ENCODE measurements around the gene AFMID.
A peak's percentile ranks its signal among the peaks of the same experiment; 100 is the strongest.
"Not testable (repeated sequence)": the region's sequence is repeated elsewhere in the genome, so short reads cannot be mapped to it uniquely, and the experiment has no call there.

AFMID gene

DNA sequence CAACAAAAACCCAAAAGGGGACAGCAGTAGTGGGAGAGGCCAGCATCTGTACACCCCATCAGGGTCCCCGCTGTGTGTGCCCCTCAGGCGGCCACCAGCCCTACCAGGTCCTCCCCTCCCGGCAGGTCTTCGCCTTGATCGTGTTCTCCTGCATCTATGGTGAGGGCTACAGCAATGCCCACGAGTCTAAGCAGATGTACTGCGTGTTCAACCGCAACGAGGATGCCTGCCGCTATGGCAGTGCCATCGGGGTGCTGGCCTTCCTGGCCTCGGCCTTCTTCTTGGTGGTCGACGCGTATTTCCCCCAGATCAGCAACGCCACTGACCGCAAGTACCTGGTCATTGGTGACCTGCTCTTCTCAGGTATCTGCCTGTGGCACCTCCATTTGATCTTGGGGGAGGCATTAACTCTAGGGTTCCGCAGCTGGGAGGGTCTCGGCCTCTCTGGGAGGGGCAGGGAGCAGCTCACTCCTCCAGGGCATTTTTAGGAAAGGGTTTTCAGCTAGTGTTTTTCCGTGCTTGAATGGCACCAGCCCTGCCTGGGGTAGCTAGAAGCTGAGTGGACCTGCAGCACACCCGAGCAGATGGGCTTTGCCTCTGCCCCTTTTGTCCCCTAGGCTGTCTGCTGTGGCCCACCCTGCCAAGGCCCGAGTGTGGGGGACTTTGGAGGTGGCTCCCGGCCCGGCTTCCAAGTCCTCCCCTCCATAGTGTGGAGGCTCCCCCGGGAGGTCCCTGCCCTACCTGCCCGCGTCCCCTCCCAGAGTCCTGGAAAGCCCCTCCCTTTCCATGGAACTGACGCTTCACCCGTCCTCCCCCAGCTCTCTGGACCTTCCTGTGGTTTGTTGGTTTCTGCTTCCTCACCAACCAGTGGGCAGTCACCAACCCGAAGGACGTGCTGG lies 16.2 kb upstream of the AFMID start:
- TF ChIP-seq, protein P1, sequence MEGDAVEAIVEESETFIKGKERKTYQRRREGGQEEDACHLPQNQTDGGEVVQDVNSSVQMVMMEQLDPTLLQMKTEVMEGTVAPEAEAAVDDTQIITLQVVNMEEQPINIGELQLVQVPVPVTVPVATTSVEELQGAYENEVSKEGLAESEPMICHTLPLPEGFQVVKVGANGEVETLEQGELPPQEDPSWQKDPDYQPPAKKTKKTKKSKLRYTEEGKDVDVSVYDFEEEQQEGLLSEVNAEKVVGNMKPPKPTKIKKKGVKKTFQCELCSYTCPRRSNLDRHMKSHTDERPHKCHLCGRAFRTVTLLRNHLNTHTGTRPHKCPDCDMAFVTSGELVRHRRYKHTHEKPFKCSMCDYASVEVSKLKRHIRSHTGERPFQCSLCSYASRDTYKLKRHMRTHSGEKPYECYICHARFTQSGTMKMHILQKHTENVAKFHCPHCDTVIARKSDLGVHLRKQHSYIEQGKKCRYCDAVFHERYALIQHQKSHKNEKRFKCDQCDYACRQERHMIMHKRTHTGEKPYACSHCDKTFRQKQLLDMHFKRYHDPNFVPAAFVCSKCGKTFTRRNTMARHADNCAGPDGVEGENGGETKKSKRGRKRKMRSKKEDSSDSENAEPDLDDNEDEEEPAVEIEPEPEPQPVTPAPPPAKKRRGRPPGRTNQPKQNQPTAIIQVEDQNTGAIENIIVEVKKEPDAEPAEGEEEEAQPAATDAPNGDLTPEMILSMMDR (IDR thresholded peaks at IDR 0.05; ENCODE audit: low read depth, low read length, missing control alignments), result no peak
- H3K4me3 ChIP-seq (ENCODE audit: low read depth, low read length), result peak overlapping the region; percentile 70
- DNase-seq (ENCODE audit: low read depth), result no peak

DNA sequence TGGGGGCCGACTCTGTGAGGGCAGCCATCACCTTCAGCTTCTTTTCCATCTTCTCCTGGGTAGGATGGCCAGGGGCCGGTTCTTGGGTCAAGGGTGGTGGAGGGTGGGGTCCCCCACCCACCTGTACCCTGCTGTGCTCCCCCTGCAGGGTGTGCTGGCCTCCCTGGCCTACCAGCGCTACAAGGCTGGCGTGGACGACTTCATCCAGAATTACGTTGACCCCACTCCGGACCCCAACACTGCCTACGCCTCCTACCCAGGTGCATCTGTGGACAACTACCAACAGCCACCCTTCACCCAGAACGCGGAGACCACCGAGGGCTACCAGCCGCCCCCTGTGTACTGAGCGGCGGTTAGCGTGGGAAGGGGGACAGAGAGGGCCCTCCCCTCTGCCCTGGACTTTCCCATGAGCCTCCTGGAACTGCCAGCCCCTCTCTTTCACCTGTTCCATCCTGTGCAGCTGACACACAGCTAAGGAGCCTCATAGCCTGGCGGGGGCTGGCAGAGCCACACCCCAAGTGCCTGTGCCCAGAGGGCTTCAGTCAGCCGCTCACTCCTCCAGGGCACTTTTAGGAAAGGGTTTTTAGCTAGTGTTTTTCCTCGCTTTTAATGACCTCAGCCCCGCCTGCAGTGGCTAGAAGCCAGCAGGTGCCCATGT lies 15.4 kb upstream of the AFMID start:
- not testable (repeated sequence) for DNase-seq (ENCODE audit: low read depth)
- peak overlapping the region; percentile 70 for H3K4me3 ChIP-seq (ENCODE audit: low read depth, low read length)

DNA sequence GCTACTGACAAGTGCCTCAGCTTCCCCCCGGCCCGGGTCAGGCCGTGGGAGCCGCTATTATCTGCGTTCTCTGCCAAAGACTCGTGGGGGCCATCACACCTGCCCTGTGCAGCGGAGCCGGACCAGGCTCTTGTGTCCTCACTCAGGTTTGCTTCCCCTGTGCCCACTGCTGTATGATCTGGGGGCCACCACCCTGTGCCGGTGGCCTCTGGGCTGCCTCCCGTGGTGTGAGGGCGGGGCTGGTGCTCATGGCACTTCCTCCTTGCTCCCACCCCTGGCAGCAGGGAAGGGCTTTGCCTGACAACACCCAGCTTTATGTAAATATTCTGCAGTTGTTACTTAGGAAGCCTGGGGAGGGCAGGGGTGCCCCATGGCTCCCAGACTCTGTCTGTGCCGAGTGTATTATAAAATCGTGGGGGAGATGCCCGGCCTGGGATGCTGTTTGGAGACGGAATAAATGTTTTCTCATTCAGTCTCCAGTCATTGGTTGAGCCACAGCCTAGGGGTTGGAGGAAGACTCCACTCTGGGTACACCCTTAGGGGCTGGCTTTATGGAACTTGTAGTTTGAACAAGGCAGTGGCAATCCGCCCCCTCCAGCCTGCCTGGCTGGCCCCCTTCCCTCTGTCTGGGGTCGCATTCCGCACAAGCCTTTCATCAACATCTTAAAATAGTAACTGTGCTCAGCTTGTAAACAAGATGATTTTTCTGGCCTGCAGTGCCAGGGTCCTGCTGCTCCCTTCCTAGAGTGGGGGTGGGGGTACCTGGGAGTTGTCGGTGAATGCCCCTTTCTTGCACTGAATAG lies 14.7 kb upstream of the AFMID start:
- DNase-seq (ENCODE audit: low read depth), result no peak
- TF ChIP-seq, protein P1 (IDR thresholded peaks at IDR 0.05; ENCODE audit: low read depth, low read length, missing control alignments), result no peak
- H3K4me3 ChIP-seq (ENCODE audit: low read depth, low read length), result peak overlapping the region; percentile 70

DNA sequence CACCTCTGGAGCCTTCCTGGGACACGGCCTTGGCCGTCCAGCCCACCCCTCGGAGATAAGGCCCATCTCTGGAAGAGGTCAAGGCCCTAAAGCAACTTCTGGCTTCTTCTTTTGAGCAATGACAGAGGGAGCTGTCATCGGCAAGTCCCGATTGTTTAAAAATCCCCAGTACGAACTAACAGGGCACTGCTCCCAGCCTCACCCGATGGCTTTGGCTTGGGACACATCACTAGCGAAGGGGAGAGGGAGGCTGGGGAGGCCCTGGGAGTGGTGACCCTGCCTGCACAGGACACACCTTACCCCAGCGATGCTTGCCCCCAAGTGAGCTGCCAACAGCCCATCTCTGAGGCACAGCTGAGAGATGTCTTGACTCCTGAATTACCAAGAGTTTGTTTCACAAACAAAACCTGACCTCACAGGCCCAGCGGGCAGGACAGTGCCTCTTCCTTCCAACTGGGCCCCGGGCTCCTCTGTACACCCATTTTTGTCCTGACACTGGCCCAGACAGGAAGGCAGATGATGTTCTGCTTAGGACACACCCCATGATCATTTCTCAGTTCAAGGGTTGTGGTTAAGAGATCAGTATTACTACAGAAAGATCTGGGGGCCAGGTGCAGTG lies 14.0 kb upstream of the AFMID start:
- H3K4me3 ChIP-seq (ENCODE audit: low read depth, low read length), result peak overlapping the region; percentile 70; the same call in 1 of the 2 replicates
- peak; percentile 87 for DNase-seq (ENCODE audit: low read depth)
- TF ChIP-seq, protein P1 (IDR thresholded peaks at IDR 0.05; ENCODE audit: low read depth, low read length, missing control alignments), result no peak

DNA sequence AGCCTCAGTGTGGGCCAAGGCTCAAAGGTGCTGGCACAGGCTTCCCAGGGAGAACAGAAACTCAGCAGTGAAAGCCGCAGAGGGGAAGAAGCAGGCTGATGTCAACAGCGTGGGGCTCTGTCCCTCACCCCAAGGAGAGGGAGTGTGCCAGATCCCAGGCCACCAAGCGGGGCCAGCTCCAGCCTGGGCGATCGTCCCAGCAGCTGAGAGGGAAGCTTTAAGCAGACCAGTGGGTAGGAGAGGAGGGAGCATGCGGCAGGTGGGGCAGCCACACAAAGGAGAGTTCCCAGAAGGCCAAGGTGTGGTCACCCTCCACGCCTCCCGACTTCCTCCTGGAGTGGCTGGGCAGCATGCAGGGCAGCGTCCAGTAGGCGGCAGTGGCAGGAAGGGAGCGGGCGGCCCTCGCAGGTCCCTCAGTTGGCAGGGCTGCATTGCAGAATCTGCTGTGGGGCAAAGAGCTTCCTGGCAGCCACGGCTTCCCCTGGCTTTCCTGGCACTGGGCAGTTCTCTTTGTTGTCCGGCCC lies 12.8 kb upstream of the AFMID start:
- TF ChIP-seq, protein P1 (IDR thresholded peaks at IDR 0.05; ENCODE audit: low read depth, low read length, missing control alignments), result no peak
- DNase-seq (ENCODE audit: low read depth), result no peak
- H3K4me3 ChIP-seq (ENCODE audit: low read depth, low read length), result no peak overlapping the region

DNA sequence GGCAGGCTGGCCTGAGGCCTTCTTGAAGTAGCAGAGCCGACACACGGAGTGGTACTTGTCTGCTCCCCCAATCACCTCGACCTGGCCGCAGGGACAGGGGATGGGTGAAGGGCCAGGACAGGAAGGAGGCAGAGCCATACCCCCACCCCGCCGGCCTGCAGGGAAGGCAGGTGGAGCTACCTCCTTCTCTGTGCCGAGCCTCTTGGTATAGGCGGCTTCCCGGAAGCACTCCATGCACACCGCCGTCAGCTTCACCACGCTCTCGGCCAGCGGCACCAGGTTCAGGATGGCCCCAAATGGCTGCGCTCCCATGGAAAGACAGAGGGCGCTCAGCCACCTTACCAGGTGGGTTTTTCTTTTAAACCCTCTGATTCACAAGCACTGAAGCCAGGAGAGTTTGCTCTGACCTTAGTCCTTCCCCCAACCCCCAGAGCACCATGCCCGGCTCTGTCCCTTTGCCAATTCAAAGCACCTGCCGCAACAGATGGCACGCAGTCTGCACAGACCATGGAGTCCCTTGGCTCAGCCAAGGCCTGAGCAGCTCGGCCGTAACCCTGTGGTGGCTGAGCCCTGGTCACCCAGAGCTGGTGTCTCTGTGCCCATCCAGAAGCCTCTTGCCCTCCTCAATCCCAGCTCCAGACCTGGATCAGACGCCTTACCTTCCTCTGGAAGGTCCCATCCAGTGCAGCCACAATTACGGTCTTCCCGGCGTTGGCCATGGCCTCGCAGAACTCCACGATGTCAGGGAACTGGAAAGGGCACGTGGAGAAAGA lies 12.1 kb upstream of the AFMID start:
- DNase-seq (ENCODE audit: low read depth), result no peak
- TF ChIP-seq, protein P1 (IDR thresholded peaks at IDR 0.05; ENCODE audit: low read depth, low read length, missing control alignments), result no peak
- H3K4me3 ChIP-seq (ENCODE audit: low read depth, low read length), result no peak overlapping the region

Measured in GM12864 (cell line).